OCI-LY3 (cell line): ENCODE measurements around the gene DEAF1.

Experiments
- EZH2phosphoT487 ChIP-seq: fragments of 200-600 bp; shearing (Covaris generic); IDR thresholded peaks from 2 replicates; pipeline ENCODE4 v1.6.1; 2018; ENCODE audit warnings: antibody characterized with exemption, mixed run types, low read depth
- TF ChIP-seq, protein P1 (sequence below): fragments of 200-600, 300-600 bp; sonication (generic); IDR thresholded peaks from 2 replicates; pipeline ENCODE4 v1.5.1; 2014; ENCODE audit warnings: antibody characterized with exemption, low read length, low read depth

DNA sequence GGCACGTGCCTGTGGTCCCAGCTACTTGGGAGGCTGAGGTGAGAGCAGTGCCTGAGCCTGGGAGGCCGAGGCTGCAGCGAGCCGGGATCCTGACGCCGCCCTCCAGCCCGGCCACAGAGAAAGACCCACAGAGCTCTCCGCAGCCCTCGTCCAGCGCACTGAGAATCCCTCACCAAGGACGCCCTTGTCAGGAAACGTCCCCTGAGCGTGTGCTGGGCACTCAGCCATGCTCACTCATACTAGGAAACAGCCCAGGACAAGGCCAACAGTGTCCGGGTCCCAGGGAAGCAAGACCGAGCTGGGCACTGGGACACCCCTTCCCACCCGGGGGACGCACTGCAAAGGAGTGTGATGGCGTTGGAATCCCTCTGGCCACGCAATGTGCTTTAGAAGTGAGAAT is 14.5 kb downstream of the DEAF1 start:
- TF ChIP-seq, protein P1, sequence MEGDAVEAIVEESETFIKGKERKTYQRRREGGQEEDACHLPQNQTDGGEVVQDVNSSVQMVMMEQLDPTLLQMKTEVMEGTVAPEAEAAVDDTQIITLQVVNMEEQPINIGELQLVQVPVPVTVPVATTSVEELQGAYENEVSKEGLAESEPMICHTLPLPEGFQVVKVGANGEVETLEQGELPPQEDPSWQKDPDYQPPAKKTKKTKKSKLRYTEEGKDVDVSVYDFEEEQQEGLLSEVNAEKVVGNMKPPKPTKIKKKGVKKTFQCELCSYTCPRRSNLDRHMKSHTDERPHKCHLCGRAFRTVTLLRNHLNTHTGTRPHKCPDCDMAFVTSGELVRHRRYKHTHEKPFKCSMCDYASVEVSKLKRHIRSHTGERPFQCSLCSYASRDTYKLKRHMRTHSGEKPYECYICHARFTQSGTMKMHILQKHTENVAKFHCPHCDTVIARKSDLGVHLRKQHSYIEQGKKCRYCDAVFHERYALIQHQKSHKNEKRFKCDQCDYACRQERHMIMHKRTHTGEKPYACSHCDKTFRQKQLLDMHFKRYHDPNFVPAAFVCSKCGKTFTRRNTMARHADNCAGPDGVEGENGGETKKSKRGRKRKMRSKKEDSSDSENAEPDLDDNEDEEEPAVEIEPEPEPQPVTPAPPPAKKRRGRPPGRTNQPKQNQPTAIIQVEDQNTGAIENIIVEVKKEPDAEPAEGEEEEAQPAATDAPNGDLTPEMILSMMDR, result no peak
- no peak for TF ChIP-seq EZH2phosphoT487
